Measurements from ENCODE around the gene SPOCK2. TPM values are rescaled to one million over a fixed set of nuclear protein-coding genes. Genes with fewer than 3 reads are reported as not detected.

The SPOCK2 gene
- total RNA-seq, 1 donor = 0.36 TPM

DNA sequence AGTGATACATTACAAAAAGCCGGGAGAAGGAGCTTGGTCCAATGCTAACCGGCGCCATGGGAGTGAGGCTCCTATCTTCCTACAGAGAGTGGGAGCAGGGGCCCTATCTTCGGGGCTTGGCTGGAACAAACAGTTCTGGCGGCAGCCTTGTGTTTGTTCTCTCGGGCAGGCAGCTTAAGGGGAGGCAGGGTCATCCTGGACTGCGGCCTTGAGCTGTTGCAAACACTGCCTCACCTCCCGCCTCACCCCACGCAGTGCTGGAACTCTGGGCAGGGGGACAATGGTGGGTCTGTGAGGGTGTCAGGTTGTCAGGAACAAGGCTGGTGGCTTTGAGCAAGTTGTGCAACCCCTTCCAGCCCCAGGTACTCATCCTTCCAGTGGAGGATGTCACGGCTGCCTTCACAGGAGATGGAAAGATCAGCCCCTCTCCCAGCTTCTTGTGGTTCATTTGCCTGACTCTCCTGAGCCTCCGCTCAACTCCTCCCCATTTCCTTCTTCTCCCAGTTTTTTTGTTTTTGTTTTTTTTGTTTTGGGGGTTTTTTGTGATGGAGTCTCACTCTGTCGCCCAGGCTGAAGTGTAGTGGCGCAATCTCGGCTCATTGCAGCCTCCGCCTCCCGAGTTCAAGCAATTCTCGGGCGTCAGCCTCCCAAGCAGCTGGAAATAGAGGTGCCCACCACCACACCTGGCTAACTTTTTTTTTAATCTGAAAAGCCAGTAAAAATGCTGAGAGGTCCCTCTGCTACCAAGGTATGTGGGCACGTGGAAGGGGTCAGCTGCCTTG is 57.4 kb downstream of the SPOCK2 start:
- Histone ChIP-seq H3K4me3 (ENCODE audit: insufficient read depth, low read length) (no peak overlapping the region), H3K4me1 (ENCODE audit: insufficient read depth, low read length) (peaks cover 13% of the 10 kb centered on the region), H3K27me3 (ENCODE audit: insufficient read depth, low read length) (peaks cover 17% of the 10 kb centered on the region), H2AFZ (ENCODE audit: low read length) (no peak overlapping the region), H3K36me3 (ENCODE audit: insufficient read depth, low read length) (no peaks in the 10 kb centered on the region), H3K27ac (ENCODE audit: low read depth, low read length) (no peak overlapping the region), H4K20me1 (ENCODE audit: insufficient read depth, low read length) (no peaks in the 10 kb centered on the region), H3K79me2 (ENCODE audit: insufficient read depth, low read length) (no peaks in the 10 kb centered on the region), H3K4me2 (ENCODE audit: insufficient read depth, low read length) (no peak overlapping the region), H3K9me3 (ENCODE audit: low read depth, low read length) (no peaks in the 10 kb centered on the region)
- TF ChIP-seq, protein P1, sequence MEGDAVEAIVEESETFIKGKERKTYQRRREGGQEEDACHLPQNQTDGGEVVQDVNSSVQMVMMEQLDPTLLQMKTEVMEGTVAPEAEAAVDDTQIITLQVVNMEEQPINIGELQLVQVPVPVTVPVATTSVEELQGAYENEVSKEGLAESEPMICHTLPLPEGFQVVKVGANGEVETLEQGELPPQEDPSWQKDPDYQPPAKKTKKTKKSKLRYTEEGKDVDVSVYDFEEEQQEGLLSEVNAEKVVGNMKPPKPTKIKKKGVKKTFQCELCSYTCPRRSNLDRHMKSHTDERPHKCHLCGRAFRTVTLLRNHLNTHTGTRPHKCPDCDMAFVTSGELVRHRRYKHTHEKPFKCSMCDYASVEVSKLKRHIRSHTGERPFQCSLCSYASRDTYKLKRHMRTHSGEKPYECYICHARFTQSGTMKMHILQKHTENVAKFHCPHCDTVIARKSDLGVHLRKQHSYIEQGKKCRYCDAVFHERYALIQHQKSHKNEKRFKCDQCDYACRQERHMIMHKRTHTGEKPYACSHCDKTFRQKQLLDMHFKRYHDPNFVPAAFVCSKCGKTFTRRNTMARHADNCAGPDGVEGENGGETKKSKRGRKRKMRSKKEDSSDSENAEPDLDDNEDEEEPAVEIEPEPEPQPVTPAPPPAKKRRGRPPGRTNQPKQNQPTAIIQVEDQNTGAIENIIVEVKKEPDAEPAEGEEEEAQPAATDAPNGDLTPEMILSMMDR (IDR thresholded peaks at IDR 0.05; ENCODE audit: extremely low read depth, low read depth, low read length) = no peak
- peak; percentile 41 for DNase-seq (ENCODE audit: insufficient read length, low spot score, missing footprints)

DNA sequence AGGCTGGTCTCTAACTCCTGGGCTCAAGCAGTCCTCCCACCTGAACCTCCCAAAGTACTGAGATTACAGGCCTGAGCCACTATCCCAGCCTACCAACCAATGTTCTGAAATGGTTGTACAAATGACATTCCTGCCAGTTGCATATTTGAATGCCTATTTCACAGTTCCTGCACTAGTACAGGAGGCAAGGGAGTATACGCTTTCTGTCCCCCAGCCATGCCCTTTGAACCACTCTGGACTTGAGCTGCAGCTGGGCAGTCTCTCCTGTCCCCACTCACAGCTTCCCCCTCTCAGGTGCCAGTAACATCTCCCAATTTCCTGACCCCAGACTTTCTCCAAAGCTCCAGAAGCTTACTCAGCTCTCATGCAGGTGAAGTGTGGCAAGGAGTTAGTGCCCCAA is 58.9 kb downstream of the SPOCK2 start:
- Histone ChIP-seq H3K4me3 (ENCODE audit: insufficient read depth, low read length) (no peak overlapping the region), H3K27me3 (ENCODE audit: insufficient read depth, low read length) (peaks cover 17% of the 10 kb centered on the region)

GRCh38 chr10:72027498-72027897 is 60.9 kb downstream of the SPOCK2 start:
- H3K4me2 ChIP-seq (ENCODE audit: insufficient read depth, low read length) = no peak overlapping the region
- TF ChIP-seq, protein P1 (IDR thresholded peaks at IDR 0.05; ENCODE audit: extremely low read depth, low read depth, low read length) = no peak
- peak; percentile 69 for DNase-seq (ENCODE audit: insufficient read length, low spot score, missing footprints)

More for the DNA sequence above, 58.9 kb downstream of the SPOCK2 start:
- no peak overlapping the region for H3K27ac ChIP-seq (ENCODE audit: low read depth, low read length)
- no peak overlapping the region for H3K4me2 ChIP-seq (ENCODE audit: insufficient read depth, low read length)
- no peaks in the 10 kb centered on the region for H3K79me2 ChIP-seq (ENCODE audit: insufficient read depth, low read length)
- DNase-seq (ENCODE audit: insufficient read length, low spot score, missing footprints) = peak; percentile 15
- H3K9me3 ChIP-seq (ENCODE audit: low read depth, low read length) = no peaks in the 10 kb centered on the region
- H3K4me1 ChIP-seq (ENCODE audit: insufficient read depth, low read length) = peaks cover 13% of the 10 kb centered on the region
- H4K20me1 ChIP-seq (ENCODE audit: insufficient read depth, low read length) = no peaks in the 10 kb centered on the region
- H2AFZ ChIP-seq (ENCODE audit: low read length) = no peak overlapping the region
- H3K36me3 ChIP-seq (ENCODE audit: insufficient read depth, low read length) = no peaks in the 10 kb centered on the region
- TF ChIP-seq, protein P1 (IDR thresholded peaks at IDR 0.05; ENCODE audit: extremely low read depth, low read depth, low read length) = no peak

GRCh38 chr10:72026278-72027111 is 61.9 kb downstream of the SPOCK2 start:
- Histone ChIP-seq H3K4me3 (ENCODE audit: insufficient read depth, low read length) (no peak overlapping the region), H3K79me2 (ENCODE audit: insufficient read depth, low read length) (no peaks in the 10 kb centered on the region), H3K27ac (ENCODE audit: low read depth, low read length) (no peak overlapping the region), H3K36me3 (ENCODE audit: insufficient read depth, low read length) (no peaks in the 10 kb centered on the region), H4K20me1 (ENCODE audit: insufficient read depth, low read length) (no peaks in the 10 kb centered on the region), H2AFZ (ENCODE audit: low read length) (no peak overlapping the region), H3K4me1 (ENCODE audit: insufficient read depth, low read length) (peaks cover 13% of the 10 kb centered on the region), H3K9me3 (ENCODE audit: low read depth, low read length) (no peaks in the 10 kb centered on the region), H3K27me3 (ENCODE audit: insufficient read depth, low read length) (peaks cover 17% of the 10 kb centered on the region), H3K4me2 (ENCODE audit: insufficient read depth, low read length) (no peak overlapping the region)
- TF ChIP-seq, protein P1 (IDR thresholded peaks at IDR 0.05; ENCODE audit: extremely low read depth, low read depth, low read length) = no peak
- DNase-seq (ENCODE audit: insufficient read length, low spot score, missing footprints) = peak; percentile 89

More at GRCh38 chr10:72027498-72027897, 60.9 kb downstream of the SPOCK2 start:
- Histone ChIP-seq H3K79me2 (ENCODE audit: insufficient read depth, low read length) (no peaks in the 10 kb centered on the region), H3K4me3 (ENCODE audit: insufficient read depth, low read length) (no peak overlapping the region), H3K9me3 (ENCODE audit: low read depth, low read length) (no peaks in the 10 kb centered on the region), H4K20me1 (ENCODE audit: insufficient read depth, low read length) (no peaks in the 10 kb centered on the region), H2AFZ (ENCODE audit: low read length) (no peak overlapping the region), H3K4me1 (ENCODE audit: insufficient read depth, low read length) (peaks cover 13% of the 10 kb centered on the region), H3K27me3 (ENCODE audit: insufficient read depth, low read length) (peaks cover 17% of the 10 kb centered on the region), H3K36me3 (ENCODE audit: insufficient read depth, low read length) (no peaks in the 10 kb centered on the region), H3K27ac (ENCODE audit: low read depth, low read length) (no peak overlapping the region)

Data from osteoblast (primary cell).